Caco-2 (cell line): Measurements from ENCODE around the gene KIRREL3. TPM values are rescaled to one million over a fixed set of nuclear protein-coding genes. Genes with fewer than 3 reads are reported as not detected.

Source experiments
- BruUV-seq: library from RNA; stranded (reverse); fragments of 400-500 nt; replicated peaks from 2 replicates; lab custom pipeline; 2021; lab: Mats Ljungman, UMichigan
- CTCF ChIA-PET: fragments of 300-600 bp; sonication (Branson Sonifier 250); formaldehyde crosslinking; loops from one replicate; lab custom pipeline; 2022; ENCODE audit warnings: antibody characterized with exemption; lab: Charles Lee
- POLR2A ChIA-PET: fragments of 300-600 bp; sonication (Branson Sonifier 250); formaldehyde crosslinking; loops from one replicate; lab custom pipeline; 2022; ENCODE audit warnings: antibody characterized with exemption; lab: Charles Lee
- DNase-seq, 2 experiments: peaks; one replicate each; pipeline versions ENCODE4 v3.0.0 to v3.0.0-alpha.2; 2020 to 2022
- H3K27me3 ChIP-seq: replicated peaks from 2 replicates; pipeline ENCODE4 v1.6.0; 2011; ENCODE audit warnings: low read length; ENCODE audit not compliant: control insufficient read depth, insufficient read depth
- H3K36me3 ChIP-seq: 2 replicates; pipeline ENCODE4 v1.5.1; 2011; ENCODE audit warnings: low read length; ENCODE audit not compliant: control insufficient read depth, insufficient read depth
- H3K4me1 ChIP-seq: fragments of 250-450 bp; sonication (Bioruptor Pico); 2 replicates; pipeline ENCODE4 v1.5.1; 2020; ENCODE audit warnings: mild to moderate bottlenecking
- H3K4me3 ChIP-seq: 2 replicates; pipeline ENCODE4 v1.5.1; 2011; ENCODE audit warnings: low read depth, mild to moderate bottlenecking, control low read depth, low read length
- H3K9me3 ChIP-seq: fragments of 250-450 bp; sonication (Bioruptor Pico); 2 replicates; pipeline ENCODE4 v1.5.1; 2020; ENCODE audit warnings: mild to moderate bottlenecking, moderate library complexity
- H3K27ac Mint-ChIP-seq: one replicate; pipeline ENCODE4 v1.8.0; 2022; ENCODE audit warnings: mixed read lengths; ENCODE audit not compliant: unreplicated experiment
- H3K27me3 Mint-ChIP-seq: one replicate; pipeline ENCODE4 v1.8.0; 2022; ENCODE audit warnings: mixed read lengths; ENCODE audit not compliant: insufficient read depth, unreplicated experiment
- H3K36me3 Mint-ChIP-seq: one replicate; pipeline ENCODE4 v1.8.0; 2022; ENCODE audit warnings: mild to moderate bottlenecking, mixed read lengths; ENCODE audit not compliant: insufficient read depth, unreplicated experiment
- H3K4me1 Mint-ChIP-seq: one replicate; pipeline ENCODE4 v1.8.0; 2022; ENCODE audit warnings: low read depth, mixed read lengths; ENCODE audit not compliant: unreplicated experiment
- H3K4me3 Mint-ChIP-seq: one replicate; pipeline ENCODE4 v1.8.0; 2022; ENCODE audit warnings: mild to moderate bottlenecking, moderate library complexity, mixed read lengths; ENCODE audit not compliant: unreplicated experiment
- H3K9me3 Mint-ChIP-seq: one replicate; pipeline ENCODE4 v1.8.0; 2022; ENCODE audit warnings: mixed read lengths; ENCODE audit not compliant: unreplicated experiment
- CTCF ChIP-seq, 2 experiments: fragments of 200-600 bp in 1 of 2; IDR thresholded peaks; 1 replicate in 1 of 2; 2 replicates in 1 of 2; pipeline versions ENCODE4 v1.5.1 to v1.8.0; 2011 to 2022; ENCODE audit warnings: antibody characterized with exemption in 1 of 2, control low read depth in 1 of 2, inconsistent platforms in 1 of 2, low read depth in 1 of 2, low read length in 1 of 2, mild to moderate bottlenecking in 1 of 2, moderate library complexity in 1 of 2; ENCODE audit not compliant: insufficient read depth in 1 of 2, severe bottlenecking in 1 of 2, unreplicated experiment in 1 of 2
- intact Hi-C: fragments of 100-400 bp; cut with micrococcal nuclease; formaldehyde crosslinking; loops from one replicate; pipeline ENCODE4 v1.10.0; 2022; ENCODE audit not compliant: unreplicated experiment
- total RNA-seq: library from RNA; stranded (reverse); gene quantifications from 2 replicates; pipeline ENCODE4 v1.2.3, GENCODE V29; 2022

KIRREL3 gene
- total RNA-seq, 1 experiment from 2014 or later, result not detected

- Histone ChIP-seq H3K4me3 (no peak overlapping the region), H3K27me3 (no peaks in the 10 kb centered on the region; the same call in 1 of the 2 replicates), H3K4me1 (no peaks in the 10 kb centered on the region), H3K36me3 (no peaks in the 10 kb centered on the region), H3K9me3 (no peaks in the 10 kb centered on the region)
- Mint-ChIP-seq H3K36me3 (no peaks in the 10 kb centered on the region), H3K27me3 (peaks cover 41% of the 10 kb centered on the region), H3K27ac (no peak overlapping the region), H3K4me3 (no peak overlapping the region), H3K9me3 (no peaks in the 10 kb centered on the region), H3K4me1 (no peaks in the 10 kb centered on the region)
- DNase-seq, result no peak
- CTCF ChIA-PET, result no interaction called here
- POLR2A ChIA-PET, result no interaction called here
- no TSS peak for BruUV-seq
- TF ChIP-seq CTCF (IDR thresholded peaks at IDR 0.05; ENCODE audit: insufficient read depth in 1 of 2, low read depth in 1 of 2, low read length in 1 of 2, severe bottlenecking in 1 of 2, unreplicated experiment in 1 of 2), result no peak
- intact Hi-C loops, result no loop called here
These were observed 345.4 kb downstream of the KIRREL3 start for GRCh38 chr11:126654886-126655806.

- POLR2A ChIA-PET, result no interaction called here
- Histone ChIP-seq H3K4me3 (no peak overlapping the region), H3K9me3 (no peaks in the 10 kb centered on the region), H3K36me3 (no peaks in the 10 kb centered on the region), H3K27me3 (no peaks in the 10 kb centered on the region; the same call in 1 of the 2 replicates), H3K4me1 (no peaks in the 10 kb centered on the region)
- BruUV-seq, result no TSS peak
- H3K27ac Mint-ChIP-seq, result no peak overlapping the region
- H3K9me3 Mint-ChIP-seq, result no peaks in the 10 kb centered on the region
- no peak overlapping the region for H3K4me3 Mint-ChIP-seq
- H3K36me3 Mint-ChIP-seq, result no peaks in the 10 kb centered on the region
- no peaks in the 10 kb centered on the region for H3K4me1 Mint-ChIP-seq
- CTCF ChIA-PET, result no interaction called here
- intact Hi-C loops, result no loop called here
- H3K27me3 Mint-ChIP-seq, result peaks cover 40% of the 10 kb centered on the region
- TF ChIP-seq CTCF (IDR thresholded peaks at IDR 0.05; ENCODE audit: insufficient read depth in 1 of 2, low read depth in 1 of 2, low read length in 1 of 2, severe bottlenecking in 1 of 2, unreplicated experiment in 1 of 2), result no peak
- no peak for DNase-seq
These were observed 347.5 kb downstream of the KIRREL3 start for GRCh38 chr11:126653040-126653439.

GRCh38 chr11:126647735-126648134 lies 352.8 kb downstream of the KIRREL3 start:
- POLR2A ChIA-PET, result no interaction called here
- Mint-ChIP-seq H3K36me3 (no peaks in the 10 kb centered on the region), H3K4me3 (no peak overlapping the region), H3K27ac (no peak overlapping the region), H3K4me1 (no peaks in the 10 kb centered on the region), H3K27me3 (peaks cover 19% of the 10 kb centered on the region), H3K9me3 (no peaks in the 10 kb centered on the region)
- H3K36me3 ChIP-seq, result no peaks in the 10 kb centered on the region
- no peak for DNase-seq
- no peak overlapping the region for H3K4me3 ChIP-seq
- BruUV-seq, result no TSS peak
- no peaks in the 10 kb centered on the region for H3K4me1 ChIP-seq
- CTCF ChIA-PET, result no interaction called here
- intact Hi-C loops, result no loop called here
- H3K9me3 ChIP-seq, result no peaks in the 10 kb centered on the region
- no peak for TF ChIP-seq CTCF (IDR thresholded peaks at IDR 0.05; ENCODE audit: insufficient read depth in 1 of 2, low read depth in 1 of 2, low read length in 1 of 2, severe bottlenecking in 1 of 2, unreplicated experiment in 1 of 2)
- H3K27me3 ChIP-seq, result no peaks in the 10 kb centered on the region
